Stimulated activated naive B cell treated with anti-CD40 and anti-IgM and Interleukin-4, amounts not matched to agents 10 μg/mL and 1 μg/mL and 100 μg/mL, for 72 hours (primary cell): ENCODE measurements around the gene MADD.

Experiments used
- ATAC-seq, 2 donors: fragments of 150-1000 bp; cut with Tn5 transposase; replicated peaks; 2 replicates each; pipeline ENCODE4 v1.10.0; 2021; ENCODE audit warnings: moderate library complexity in 1 of 2
- DNase-seq: peaks from one replicate; pipeline ENCODE4 v3.0.0; 2021
- H3K27ac Mint-ChIP-seq: one replicate; pipeline ENCODE4 v1.8.0; 2022; ENCODE audit warnings: mild to moderate bottlenecking, mixed read lengths
- H3K27me3 Mint-ChIP-seq, 2 donors: one replicate each; pipeline ENCODE4 v1.8.0; 2022; ENCODE audit warnings: mixed read lengths in 2 of 2
- H3K36me3 Mint-ChIP-seq, 2 donors: one replicate each; pipeline ENCODE4 v1.8.0; 2022; ENCODE audit warnings: mixed read lengths in 2 of 2, mild to moderate bottlenecking in 1 of 2
- H3K4me1 Mint-ChIP-seq, 2 donors: one replicate each; pipeline ENCODE4 v1.8.0; 2022; ENCODE audit warnings: mixed read lengths in 2 of 2, mild to moderate bottlenecking in 1 of 2
- H3K4me3 Mint-ChIP-seq, 2 donors: one replicate each; pipeline ENCODE4 v1.8.0; 2022; ENCODE audit warnings: mild to moderate bottlenecking in 2 of 2, mixed read lengths in 2 of 2, moderate library complexity in 1 of 2
- H3K9me3 Mint-ChIP-seq, 2 donors: one replicate each; pipeline ENCODE4 v1.8.0; 2022; ENCODE audit warnings: mixed read lengths in 2 of 2, mild to moderate bottlenecking in 1 of 2

MADD gene

DNA sequence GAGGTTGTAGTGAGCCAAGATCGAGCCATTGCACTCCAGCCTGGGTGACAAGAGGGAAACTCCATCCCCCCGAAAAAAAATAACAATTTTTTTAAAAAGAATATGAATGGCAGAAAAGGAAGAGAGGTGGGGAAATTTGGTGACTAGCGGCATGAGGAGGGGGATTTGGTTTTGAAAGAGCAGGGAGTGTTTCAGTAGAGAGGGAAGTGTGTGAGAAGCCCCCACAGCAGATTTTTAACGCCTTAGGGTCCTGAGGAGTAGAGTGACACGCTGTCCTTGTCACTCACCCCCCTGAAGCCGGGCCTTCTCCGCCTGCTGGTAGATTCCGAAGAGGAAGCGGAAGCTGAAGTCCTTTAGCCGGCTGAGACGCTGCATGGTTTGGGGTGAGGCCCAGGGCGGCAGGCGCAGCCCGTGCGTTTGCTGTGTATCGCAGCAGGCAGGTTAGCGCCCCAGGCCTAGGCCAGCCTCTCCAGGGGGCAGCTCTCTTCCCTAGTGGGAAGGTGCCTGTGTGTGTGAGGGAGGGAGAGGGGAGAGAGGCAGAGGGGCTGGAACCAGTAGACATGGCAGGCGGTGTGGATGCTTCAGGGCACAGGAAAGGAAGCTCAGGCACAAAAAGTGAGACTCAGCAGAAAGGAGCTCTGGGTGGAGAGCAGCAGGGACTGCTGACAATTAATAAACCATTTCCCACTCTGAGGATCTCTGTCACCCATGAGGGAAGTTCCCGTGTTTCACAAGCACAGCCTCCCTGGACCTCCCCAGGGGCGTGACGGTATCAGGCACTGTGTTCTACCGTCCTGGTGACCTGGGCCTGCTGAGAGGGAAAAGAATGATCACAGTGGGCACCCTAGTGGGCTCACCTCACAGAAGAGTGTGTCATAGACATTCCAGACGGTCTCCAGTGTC is 25.2 kb upstream of the MADD start:
- ATAC-seq: no peak
- Mint-ChIP-seq H3K27me3 (no peaks in the 10 kb centered on the region), H3K4me1 (peaks cover 17 to 24% of the 10 kb centered on the region in 2 donors)

DNA sequence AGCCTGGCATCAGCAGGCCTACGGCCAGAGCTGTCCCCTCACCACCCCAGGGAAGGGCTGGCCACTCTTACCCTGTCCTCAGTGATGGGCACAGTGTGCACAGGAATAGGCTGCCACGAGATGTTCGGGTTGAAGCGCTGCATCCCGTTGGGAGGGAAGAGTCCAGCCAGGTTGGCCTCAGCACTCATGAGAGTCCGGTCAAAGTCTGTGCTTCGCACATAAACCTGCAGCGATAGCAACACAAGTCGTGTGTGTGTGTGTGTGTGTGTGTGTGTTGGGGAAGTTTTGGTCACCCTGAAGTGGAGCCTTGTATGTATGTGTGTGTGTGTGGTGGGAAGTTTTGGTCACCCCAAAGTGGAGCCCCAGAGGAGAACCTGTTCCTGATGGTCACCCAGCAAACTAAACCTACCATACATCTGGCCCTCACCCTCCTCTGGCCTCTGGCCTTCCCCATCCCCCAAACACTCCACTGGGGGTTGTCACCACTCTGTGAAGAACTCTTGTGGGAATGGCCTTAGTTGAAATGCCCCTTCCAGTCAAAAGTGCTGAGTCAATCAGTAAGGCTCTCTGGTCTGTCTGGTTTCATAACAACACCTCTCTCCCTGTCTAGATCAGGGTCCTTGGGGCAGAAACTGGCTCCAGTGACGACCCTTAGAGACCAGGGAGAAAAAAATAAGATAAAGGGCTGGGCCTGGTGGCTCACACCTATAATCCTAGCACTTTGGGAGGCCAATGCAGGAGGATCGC is 24.1 kb upstream of the MADD start:
- H3K27me3 Mint-ChIP-seq: no peaks in the 10 kb centered on the region
- no peak overlapping the region for H3K4me3 Mint-ChIP-seq
- peaks cover 17 to 20% of the 10 kb centered on the region in 2 donors for H3K4me1 Mint-ChIP-seq
- no peaks in the 10 kb centered on the region for H3K9me3 Mint-ChIP-seq
- peaks cover 39 to 58% of the 10 kb centered on the region in 2 donors for H3K36me3 Mint-ChIP-seq
- ATAC-seq: no peak
- no peak overlapping the region for H3K27ac Mint-ChIP-seq
- DNase-seq: no peak

More for the DNA sequence above, 25.2 kb upstream of the MADD start:
- peak overlapping the region; percentile 60 for H3K27ac Mint-ChIP-seq
- H3K36me3 Mint-ChIP-seq: peaks cover 46 to 66% of the 10 kb centered on the region in 2 donors
- DNase-seq: no peak
- H3K9me3 Mint-ChIP-seq: no peaks in the 10 kb centered on the region
- peak overlapping the region in 1 of 2 donors; percentile 19 for H3K4me3 Mint-ChIP-seq

DNA sequence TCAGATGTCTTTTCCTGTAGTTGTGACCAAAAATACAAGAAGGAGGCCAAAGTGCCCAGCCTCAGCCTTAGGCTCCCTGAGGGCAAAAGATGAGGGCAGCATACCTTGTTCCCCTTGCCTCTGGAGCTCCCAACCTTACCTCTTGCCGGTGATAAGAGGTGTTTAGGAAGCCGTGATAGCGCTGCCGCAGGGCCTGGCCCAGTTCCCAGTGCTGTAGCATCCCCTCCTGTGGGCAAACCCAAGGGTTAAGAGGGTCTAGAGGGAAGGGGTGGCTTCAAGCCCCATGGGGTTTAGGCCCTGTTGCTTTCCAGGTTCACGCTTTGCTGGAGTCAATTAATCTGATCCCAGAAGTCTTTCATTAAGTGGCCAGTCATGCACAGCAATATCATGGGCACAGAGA is 22.4 kb upstream of the MADD start:
- H3K4me3 Mint-ChIP-seq: peak overlapping the region; percentile 99
- peaks cover 11 to 17% of the 10 kb centered on the region in 2 donors for H3K4me1 Mint-ChIP-seq
- no peak overlapping the region for H3K27ac Mint-ChIP-seq
- H3K9me3 Mint-ChIP-seq: no peaks in the 10 kb centered on the region
- H3K36me3 Mint-ChIP-seq: peaks cover 25 to 42% of the 10 kb centered on the region in 2 donors
- ATAC-seq: no peak
- DNase-seq: no peak
- no peaks in the 10 kb centered on the region for H3K27me3 Mint-ChIP-seq

- peaks cover 23 to 34% of the 10 kb centered on the region in 2 donors for H3K36me3 Mint-ChIP-seq
- peak overlapping the region; percentile 99 for H3K4me3 Mint-ChIP-seq
- DNase-seq (no peak), ATAC-seq (peak; percentile 44 to 59)
- no peaks in the 10 kb centered on the region for H3K27me3 Mint-ChIP-seq
- H3K27ac Mint-ChIP-seq: peak overlapping the region; percentile 100
- H3K4me1 Mint-ChIP-seq: peaks cover 11 to 17% of the 10 kb centered on the region in 2 donors
- H3K9me3 Mint-ChIP-seq: no peaks in the 10 kb centered on the region
These were observed 21.6 kb upstream of the MADD start for GRCh38 chr11:47248304-47248663.

DNA sequence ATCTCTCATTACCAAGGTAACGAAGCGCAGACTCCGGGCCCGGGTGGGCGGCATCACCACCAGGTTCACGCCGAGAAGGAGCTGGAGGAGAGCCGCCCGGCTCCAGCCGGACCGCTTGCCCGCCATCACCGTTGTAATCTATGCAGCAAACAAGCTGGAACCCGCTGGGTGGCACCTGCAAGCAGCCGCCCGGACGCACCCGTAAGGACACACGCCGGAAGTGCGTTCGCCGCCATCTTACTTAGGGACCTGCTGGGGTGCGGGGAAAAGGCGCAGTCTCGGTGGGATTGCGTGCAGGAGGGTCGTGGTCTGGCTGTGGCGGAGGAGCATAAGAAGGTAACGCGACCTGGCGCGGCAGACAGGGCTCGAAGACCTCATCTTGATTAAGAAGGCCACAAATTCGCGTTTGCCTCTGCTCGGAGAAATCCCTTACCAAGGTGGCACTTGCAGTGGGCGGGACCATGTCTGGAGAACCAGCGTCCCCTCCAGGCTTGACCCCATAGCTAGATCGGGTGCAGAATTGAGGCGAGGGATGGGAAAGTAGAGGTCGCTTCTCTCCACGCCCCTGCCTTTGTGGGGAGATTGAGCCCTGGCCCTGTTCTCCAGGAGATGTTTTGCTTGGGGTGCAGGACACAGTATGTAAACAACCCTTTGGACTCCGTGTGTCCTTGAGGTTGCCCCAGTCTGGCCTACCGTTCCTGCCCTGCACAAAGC is 21.1 kb upstream of the MADD start, which contains the start of gene ACP2:
ACP2 (minus strand) TSS at position 151 of the 714 bp plus-strand sequence; CDS start at position 126, 25 bp downstream.
- peaks cover 19 to 29% of the 10 kb centered on the region in 2 donors for H3K36me3 Mint-ChIP-seq
- H3K27ac Mint-ChIP-seq: peak within 1 kb of the TSS; percentile 100
- DNase-seq (peak; percentile 84), ATAC-seq (peak; percentile 93 to 96)
- H3K27me3 Mint-ChIP-seq: no peaks in the 10 kb centered on the region
- H3K9me3 Mint-ChIP-seq: no peaks in the 10 kb centered on the region
- H3K4me3 Mint-ChIP-seq: peak within 1 kb of the TSS; percentile 99
- H3K4me1 Mint-ChIP-seq: peaks cover 11 to 17% of the 10 kb centered on the region in 2 donors

DNA sequence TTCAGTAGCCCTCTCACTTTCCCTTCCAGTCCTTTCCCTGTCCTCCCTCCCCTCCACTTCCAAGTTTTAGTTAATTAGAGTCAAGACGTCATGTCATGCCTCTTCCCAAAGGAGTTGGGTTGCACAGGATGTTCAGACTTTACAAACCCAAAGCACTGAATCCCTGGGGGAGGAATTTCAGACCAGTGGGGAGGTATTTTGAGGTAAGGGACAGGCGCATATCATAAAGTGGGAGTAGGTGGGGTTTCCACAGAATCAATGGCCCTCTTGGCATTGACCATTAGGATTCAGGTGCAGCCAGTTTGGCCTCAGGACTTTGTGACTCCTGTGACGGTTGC is 20.6 kb upstream of the MADD start:
- Mint-ChIP-seq H3K4me3 (peak overlapping the region; percentile 99), H3K36me3 (peaks cover 19 to 25% of the 10 kb centered on the region in 2 donors), H3K27me3 (no peaks in the 10 kb centered on the region), H3K27ac (peak overlapping the region; percentile 100), H3K4me1 (peaks cover 11 to 17% of the 10 kb centered on the region in 2 donors), H3K9me3 (no peaks in the 10 kb centered on the region)
- ATAC-seq: no peak
- DNase-seq: no peak

DNA sequence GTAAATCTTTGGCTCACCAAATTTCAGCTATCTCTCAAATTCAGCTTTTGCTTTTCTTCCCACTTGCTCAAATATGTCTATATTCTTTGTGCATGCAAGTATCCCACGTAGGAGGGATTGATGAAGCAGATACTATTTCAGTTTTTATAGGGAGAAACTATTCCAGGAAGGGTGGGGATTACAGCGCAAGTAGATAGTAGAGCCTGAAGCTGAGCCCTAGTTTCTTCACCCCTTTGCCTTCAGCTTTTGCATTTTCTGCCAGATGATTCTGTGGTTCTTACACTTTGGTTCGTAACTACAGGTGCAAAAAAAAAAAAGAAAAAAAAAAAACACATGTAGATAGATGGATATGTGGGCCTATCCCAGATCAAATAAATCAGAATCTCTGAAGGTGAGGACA is 18.2 kb upstream of the MADD start:
- Mint-ChIP-seq H3K36me3 (peaks cover 6% of the 10 kb centered on the region in 2 donors), H3K4me3 (no peak overlapping the region), H3K27ac (no peak overlapping the region), H3K9me3 (no peaks in the 10 kb centered on the region), H3K27me3 (no peaks in the 10 kb centered on the region), H3K4me1 (peaks cover 11 to 15% of the 10 kb centered on the region in 2 donors)
- DNase-seq (no peak), ATAC-seq (no peak)

- no peak overlapping the region for H3K27ac Mint-ChIP-seq
- peaks cover 0 to 6% of the 10 kb centered on the region in 2 donors for H3K27me3 Mint-ChIP-seq
- peaks cover 0 to 1% of the 10 kb centered on the region in 2 donors for H3K36me3 Mint-ChIP-seq
- peaks cover 10 to 11% of the 10 kb centered on the region in 2 donors for H3K4me1 Mint-ChIP-seq
- DNase-seq (no peak), ATAC-seq (no peak)
- no peaks in the 10 kb centered on the region for H3K9me3 Mint-ChIP-seq
- no peak overlapping the region for H3K4me3 Mint-ChIP-seq
These were observed 16.3 kb upstream of the MADD start for GRCh38 chr11:47253660-47254059.

- peaks cover 0 to 6% of the 10 kb centered on the region in 2 donors for H3K27me3 Mint-ChIP-seq
- no peaks in the 10 kb centered on the region for H3K36me3 Mint-ChIP-seq
- no peak for DNase-seq
- H3K4me3 Mint-ChIP-seq: no peak overlapping the region
- H3K9me3 Mint-ChIP-seq: no peaks in the 10 kb centered on the region
- no peak for ATAC-seq
- peak overlapping the region; percentile 79 for H3K27ac Mint-ChIP-seq
- H3K4me1 Mint-ChIP-seq: peaks cover 13 to 15% of the 10 kb centered on the region in 2 donors
These were observed 15.5 kb upstream of the MADD start for GRCh38 chr11:47254386-47254785.

DNA sequence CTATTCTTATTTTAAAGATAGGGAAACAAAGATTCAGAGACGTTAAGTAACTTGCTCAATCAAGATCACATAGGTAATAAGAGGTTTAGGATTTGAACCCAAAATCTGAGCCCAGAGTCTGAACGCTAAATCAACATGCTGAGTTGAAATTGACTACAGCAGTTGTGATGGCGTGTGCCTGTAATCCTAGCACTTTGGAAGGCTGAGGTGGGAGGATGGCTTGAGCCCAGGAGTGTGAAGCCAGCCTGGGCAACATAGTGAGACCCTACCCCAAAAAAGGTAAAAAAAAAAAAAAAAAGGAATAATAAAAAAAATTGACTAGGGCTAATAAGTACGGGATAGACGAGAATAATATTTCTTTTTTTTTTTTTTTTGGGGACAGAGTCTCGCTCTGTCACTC is 13.6 kb upstream of the MADD start:
- peaks cover 0 to 3% of the 10 kb centered on the region in 2 donors for H3K36me3 Mint-ChIP-seq
- H3K4me3 Mint-ChIP-seq: no peak overlapping the region
- ATAC-seq (no peak), DNase-seq (no peak)
- H3K4me1 Mint-ChIP-seq: peaks cover 13 to 19% of the 10 kb centered on the region in 2 donors
- no peaks in the 10 kb centered on the region for H3K9me3 Mint-ChIP-seq
- H3K27ac Mint-ChIP-seq: no peak overlapping the region
- peaks cover 0 to 6% of the 10 kb centered on the region in 2 donors for H3K27me3 Mint-ChIP-seq

- Mint-ChIP-seq H3K27ac (no peak overlapping the region), H3K27me3 (peaks cover 0 to 6% of the 10 kb centered on the region in 2 donors), H3K36me3 (peaks cover 0 to 3% of the 10 kb centered on the region in 2 donors), H3K9me3 (no peaks in the 10 kb centered on the region), H3K4me3 (no peak overlapping the region), H3K4me1 (peaks cover 13 to 19% of the 10 kb centered on the region in 2 donors)
- DNase-seq (no peak), ATAC-seq (no peak)
These were observed 12.8 kb upstream of the MADD start for GRCh38 chr11:47257177-47257516.

DNA sequence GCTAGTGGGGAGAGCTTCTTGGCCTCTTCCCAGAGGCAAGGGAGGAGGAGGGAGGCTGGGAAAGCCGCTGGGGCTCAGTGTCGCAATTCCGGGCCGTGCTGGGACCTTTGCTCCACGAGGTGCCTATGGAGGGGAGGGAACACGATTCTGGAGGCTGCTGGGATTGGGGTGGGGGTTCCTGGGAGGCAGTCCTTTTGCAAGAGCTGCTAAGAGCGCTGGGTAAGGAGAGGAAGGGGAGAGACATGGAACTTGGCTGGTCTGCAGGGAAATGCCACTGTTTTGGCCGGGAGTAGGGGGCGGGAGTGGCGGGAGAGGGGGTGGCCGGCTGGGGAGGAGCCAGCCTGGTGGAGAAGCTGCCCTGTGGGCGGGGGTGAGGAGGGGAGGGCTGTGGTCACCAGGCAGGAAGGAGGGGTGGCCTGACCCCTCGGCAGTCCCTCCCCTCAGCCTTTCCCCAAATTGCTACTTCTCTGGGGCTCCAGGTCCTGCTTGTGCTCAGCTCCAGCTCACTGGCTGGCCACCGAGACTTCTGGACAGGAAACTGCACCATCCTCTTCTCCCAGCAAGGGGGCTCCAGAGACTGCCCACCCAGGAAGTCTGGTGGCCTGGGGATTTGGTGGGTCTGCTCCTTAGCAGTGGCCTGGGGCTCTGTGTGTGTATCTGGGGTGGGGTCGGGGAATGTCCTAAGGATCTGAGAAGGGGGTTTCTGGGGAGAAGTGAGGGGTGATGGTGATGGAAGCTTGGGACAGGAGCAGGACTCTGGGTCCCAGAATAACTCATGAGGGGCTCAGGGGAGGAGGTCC is 12.2 kb upstream of the MADD start, which contains the start of gene NR1H3:
NR1H3 (plus strand) TSS at position 480 of the 800 bp plus-strand sequence. CDS start 1,221 bp downstream, outside the sequence.
- H3K9me3 Mint-ChIP-seq: no peaks in the 10 kb centered on the region
- peaks cover 13 to 19% of the 10 kb centered on the region in 2 donors for H3K4me1 Mint-ChIP-seq
- no peak for DNase-seq
- H3K27me3 Mint-ChIP-seq: peaks cover 0 to 6% of the 10 kb centered on the region in 2 donors
- no peak within 1 kb of the TSS for H3K4me3 Mint-ChIP-seq
- peaks cover 0 to 3% of the 10 kb centered on the region in 2 donors for H3K36me3 Mint-ChIP-seq
- H3K27ac Mint-ChIP-seq: peak within 1 kb of the TSS; percentile 27
- ATAC-seq: peak; percentile 44 to 45

DNA sequence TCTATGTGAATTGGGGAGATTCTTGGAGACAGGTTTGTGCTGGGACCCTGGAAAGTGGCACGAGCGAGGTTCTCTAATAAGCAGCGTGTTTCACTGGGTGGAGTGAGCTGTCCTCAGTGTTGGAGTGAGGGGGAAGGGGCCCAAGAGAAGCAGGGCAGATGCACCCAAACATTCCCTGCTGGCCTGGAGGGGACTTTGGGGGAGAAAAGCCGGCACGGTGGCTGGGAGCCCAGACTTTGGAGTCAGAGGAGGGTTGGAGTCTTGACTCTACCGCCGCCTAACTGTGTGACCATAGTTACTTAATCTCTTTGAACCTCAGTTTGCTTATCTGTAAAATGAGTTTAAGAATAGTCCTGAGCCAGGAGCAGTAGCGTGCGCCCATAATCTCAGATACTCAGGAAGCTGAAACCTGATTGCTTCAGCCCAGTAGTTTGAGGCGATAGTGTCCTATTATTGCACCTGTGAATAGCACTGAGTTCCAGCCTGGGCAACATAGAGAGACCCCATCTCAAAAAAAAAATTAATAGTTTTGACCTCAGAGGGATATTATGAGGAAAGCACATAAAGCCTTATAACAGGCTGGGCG is 11.5 kb upstream of the MADD start:
- ATAC-seq (no peak), DNase-seq (no peak)
- peaks cover 0 to 6% of the 10 kb centered on the region in 2 donors for H3K27me3 Mint-ChIP-seq
- peaks cover 13 to 19% of the 10 kb centered on the region in 2 donors for H3K4me1 Mint-ChIP-seq
- H3K36me3 Mint-ChIP-seq: peaks cover 0 to 3% of the 10 kb centered on the region in 2 donors
- no peak overlapping the region for H3K4me3 Mint-ChIP-seq
- no peaks in the 10 kb centered on the region for H3K9me3 Mint-ChIP-seq
- no peak overlapping the region for H3K27ac Mint-ChIP-seq
